GM18873 (cell line): Measurements from ENCODE around the gene COL15A1.

Source experiments
- ATAC-seq: cut with Tn5 transposase; IDR thresholded peaks from one replicate; pipeline ENCODE4 v1.9.1; 2021; ENCODE audit warnings: mild to moderate bottlenecking, moderate library complexity, moderate number of reproducible peaks; ENCODE audit not compliant: unreplicated experiment, low FRiP score

COL15A1 gene

DNA sequence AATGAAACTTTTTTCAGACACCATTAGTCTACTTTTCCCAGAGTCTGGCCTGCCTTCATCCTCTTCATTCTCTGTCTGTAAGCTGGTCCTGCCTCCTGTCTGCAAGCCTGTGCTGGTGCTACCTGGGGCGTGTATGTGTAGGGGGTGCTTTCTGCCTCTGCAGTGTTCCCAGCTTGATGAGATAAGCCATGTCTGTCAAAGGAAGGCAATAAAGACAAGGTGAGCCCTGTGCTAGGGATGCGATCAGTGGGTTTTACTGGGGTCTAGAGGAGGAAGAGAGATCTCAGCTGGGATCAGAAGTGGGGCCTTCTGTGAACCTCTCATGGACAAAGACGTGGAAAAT is 83.2 kb downstream of the COL15A1 start:
- no peak for ATAC-seq

DNA sequence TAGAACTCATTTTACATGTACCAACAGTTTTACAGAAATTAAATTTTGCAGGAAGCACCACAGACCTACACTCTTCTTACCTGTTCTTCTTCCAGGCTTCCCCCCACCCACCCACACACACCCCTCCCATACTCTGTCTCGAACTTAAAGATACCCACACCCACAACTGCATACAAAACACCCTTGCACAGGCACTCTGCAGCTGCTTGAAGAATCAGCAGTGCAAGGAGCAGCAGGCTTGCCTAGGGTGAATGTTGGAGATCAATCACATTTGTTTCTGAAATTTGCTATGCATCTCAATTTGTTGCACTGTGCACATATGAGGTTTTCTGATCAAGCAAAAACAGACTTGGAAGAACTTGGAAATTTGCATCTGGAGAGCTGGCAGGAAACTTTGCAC is 83.7 kb downstream of the COL15A1 start:
- no peak for ATAC-seq

DNA sequence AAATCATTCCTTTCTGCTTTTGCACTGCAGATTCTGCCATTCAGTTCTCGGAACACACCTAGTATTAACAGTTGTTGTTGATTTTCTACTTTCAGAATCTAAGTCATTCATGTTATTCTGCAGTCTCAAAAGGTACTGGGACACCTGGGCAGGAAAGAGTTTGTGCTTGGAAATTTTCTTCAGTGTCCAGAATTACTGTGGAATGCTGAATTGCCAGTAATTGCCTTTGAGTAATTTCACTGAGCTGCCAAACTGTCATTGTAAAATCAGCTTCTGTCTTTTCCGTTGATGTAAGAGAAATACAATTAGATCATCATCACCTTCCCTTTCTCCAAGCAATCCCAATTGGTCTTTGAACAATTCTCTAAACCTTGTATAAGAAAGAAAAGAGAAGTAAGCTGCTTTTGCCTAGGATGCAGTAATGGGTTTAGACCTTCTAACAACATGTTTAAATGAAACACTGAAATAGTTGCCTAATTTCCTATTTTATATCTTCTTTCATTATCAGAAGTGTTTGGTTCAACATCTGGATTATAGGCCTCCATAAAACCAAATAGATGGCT is 85.5 kb downstream of the COL15A1 start:
- no peak for ATAC-seq

DNA sequence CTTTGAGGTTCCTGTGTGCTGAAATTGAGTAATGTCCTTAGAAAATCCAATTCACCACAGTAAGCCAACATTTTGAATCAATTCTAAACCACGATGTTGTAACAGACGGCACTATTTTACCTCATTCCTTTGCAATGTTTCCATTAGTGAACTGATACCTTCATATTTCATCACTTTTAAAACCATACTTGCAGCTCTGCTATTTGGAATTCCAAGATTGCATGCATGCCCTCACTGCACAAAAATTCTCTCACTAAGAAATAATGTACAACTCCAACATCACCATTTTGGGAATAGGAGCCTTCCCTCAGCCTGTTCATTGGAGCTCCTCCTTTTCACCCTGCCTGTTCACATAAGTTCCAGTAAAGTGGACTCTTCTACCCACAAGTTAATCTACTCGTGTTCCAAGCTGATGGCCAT is 86.4 kb downstream of the COL15A1 start:
- ATAC-seq = no peak

DNA sequence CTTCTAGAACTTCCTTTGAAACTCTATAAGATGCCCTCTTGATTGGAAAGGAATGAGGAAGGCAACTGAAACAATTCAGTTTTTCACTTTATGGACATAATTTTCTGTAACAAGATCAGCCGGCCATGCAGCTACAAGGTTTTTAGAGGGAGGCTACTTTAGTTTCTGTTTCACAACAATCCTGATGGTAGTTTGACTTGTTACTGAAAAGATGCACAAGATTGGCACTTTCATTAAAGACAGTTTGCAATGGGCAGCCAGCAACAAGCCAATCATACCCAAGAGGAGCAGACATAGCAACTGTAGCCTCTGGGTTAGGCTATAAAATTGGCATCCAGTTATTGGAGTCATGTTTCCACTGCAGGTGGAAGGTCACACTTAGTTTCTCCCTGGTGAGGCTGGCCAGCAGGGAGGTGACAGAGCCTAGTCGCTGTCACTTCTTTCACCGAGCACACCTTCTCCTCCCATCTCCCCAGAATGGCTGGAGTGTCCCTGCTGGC is 87.0 kb downstream of the COL15A1 start:
- ATAC-seq = no peak

DNA sequence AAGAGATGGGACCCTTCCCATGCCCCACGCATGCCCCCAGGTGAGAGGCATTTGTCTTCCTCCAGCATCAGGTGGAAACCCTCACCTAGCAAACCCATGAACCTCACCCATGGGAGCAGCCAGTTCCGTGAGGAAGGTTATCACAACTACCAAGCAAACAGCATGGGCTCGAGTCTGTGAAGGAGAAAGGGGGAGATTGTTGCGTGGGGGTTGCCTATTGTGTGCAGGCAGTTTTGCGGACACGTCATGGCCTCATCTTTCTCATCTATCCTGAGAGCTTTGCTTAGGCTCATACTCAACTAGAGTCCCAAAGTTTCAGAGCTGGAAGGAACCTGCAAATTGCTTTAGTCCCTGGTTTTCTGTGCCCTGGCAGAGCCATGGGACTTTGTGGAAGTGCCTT is 87.6 kb downstream of the COL15A1 start:
- ATAC-seq = no peak

DNA sequence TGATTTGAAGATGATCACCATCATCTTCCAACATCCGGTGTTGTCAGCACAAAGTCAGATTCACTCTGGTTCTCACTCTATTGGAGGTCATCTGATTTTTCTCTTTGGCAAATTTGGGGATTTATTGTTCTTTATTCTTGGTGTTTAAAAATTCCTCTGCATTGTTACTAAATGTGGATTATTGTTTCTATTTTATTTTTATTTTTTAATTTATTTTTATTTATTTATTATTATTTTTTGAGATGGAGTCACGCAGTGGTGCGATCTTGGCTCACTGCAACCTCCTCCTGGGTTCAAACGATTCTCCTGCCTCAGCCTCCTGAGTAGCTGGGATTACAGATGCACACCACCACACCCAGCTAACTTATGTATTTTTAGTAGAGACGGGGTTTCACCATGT is 88.3 kb downstream of the COL15A1 start:
- no peak for ATAC-seq

DNA sequence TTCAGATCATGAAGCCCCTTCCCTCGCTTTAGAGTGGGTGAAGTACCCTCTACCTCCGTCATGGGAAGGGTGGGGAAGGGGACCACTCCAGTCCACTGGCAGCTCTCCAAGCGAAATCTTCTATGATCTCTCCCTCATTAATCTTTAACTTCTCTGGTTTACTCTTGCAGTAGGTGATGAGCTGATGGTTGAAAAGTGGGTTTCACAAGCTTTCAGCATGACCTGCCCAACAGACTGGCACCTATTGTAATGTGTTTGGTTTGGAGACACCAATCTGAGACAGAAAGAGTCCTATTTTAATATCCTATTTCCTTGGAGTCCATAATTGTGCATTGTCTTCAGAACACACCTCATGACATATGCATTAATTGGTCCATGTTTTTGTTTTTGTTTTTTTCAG is 90.4 kb downstream of the COL15A1 start:
- no peak for ATAC-seq

DNA sequence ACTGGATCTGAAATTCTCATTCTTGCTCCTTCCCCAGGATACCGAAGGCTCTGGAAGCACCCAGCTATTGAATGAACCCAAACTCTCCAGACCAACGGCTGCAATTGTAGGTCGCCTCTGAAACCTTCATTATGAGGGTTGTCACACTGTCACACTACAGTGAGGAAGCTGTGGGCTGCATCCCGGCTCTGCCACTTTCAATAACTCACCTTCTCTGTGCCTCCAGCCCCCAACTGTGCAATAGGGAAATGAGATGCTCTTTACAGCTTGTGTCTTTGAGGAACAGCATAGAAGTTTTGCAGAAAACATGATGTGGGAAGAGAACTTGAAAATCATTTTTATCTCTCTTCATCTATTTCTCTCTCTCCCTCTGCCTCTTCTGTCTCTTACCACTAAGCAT is 91.6 kb downstream of the COL15A1 start:
- ATAC-seq = no peak

DNA sequence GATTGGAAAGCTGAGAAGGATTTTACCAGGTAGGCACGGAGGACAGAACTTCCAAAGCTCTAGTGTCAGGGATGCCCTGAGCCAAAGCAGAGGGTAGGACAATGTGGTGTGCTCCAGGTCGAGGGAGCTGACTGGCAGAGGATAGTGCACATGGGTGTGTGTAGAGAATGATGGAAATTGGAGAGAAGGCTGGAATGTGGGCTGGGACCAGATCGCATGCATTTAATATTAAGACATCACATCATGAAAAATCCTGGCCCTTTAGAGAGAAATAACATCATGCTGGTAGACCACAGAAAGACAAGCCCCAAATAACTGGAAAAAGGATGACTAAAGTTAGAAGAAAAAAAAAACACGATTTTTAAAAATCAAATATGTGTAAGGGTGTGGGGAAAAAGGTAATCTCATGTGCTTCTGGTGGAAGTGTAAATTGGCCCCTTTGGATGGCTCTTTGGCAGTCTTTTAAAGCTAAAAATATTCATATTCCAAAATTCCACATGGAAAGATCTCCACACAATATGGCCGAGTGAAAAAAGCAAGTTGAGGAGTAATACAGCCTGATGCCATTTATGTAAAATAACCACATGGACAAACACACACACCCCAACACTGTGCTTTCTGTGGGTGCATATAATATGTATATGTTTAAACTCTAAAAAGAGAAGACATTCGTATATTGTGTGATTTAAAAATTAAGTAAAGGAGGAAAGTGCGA is 94.2 kb downstream of the COL15A1 start:
- no peak for ATAC-seq

DNA sequence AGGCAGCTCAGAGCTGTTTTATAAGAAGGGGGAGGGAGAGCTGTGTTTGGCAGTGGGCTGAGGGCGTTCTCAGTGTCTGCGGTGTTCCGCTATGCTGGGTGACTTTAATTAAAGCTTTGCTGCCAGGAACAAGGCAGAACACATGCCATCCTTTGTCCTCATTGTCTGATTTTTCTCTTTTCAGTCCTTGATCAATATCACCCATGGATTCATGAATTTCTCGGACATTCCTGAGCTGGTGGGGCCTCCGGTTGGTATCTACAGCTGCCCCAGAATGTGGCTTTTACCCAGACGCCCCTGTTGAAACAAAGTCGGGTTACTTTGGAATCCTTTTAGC is 94.7 kb downstream of the COL15A1 start:
- ATAC-seq = no peak

DNA sequence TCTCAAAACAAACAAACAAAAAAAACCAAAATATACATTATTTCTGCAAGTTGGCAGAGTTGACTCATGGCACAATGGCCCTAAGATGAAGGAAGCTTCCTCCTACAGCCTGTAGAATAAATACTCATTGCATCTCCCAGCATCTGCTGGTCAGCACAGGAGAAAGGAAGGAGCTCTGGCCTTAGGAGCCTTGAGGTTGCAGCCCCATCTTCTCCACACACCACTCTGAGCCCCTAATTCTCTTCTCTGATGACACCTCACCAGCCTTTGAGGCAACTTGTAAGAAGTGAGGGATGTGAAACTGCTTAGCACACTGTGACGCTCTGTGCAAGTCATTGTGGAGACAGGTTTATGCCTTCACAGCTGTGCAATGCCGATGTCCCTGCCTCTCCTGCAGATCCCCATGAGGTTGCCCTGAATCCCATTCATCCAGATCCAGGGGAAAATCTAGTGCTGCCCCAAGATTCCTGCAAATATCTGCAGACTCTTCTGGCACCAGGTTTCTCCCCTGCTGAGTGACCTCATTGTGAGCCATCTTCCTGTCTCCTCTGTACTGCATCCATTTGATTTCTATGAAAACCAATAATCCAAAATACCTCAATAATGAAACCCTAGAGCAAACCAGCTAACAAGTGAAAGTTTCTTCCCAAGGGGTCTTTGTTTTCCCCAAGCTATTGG is 95.9 kb downstream of the COL15A1 start:
- no peak for ATAC-seq

DNA sequence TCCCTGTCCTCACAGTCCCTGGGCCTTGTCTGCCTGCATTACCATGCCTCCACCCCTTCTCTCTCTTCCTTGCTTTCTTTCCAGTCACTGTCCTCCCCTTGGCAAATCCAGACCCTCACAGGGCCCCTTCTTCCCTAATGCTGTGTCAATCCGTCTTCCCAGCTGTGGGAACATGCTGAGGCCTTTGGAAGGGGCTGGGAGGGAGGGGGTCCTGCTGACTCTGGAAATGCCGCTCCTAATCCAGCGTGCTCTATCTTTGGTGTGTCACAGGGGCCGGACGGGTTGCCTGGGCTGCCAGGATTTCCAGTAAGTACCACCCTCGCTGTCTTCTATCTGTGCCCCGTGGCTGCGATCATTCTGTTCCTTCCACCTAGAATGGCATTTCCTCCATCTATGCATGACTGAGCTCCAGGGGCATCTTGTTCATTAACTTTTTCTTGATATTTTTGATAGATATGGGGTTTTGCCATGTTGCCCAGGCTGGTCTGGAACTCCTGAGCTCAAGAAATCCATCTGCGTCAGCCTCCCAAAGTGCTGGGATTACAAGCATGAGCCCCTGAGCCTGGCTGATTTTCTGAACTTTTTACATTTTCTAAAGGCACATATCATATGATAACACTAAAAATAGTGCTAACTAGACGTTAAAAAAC is 96.7 kb downstream of the COL15A1 start:
- no peak for ATAC-seq

DNA sequence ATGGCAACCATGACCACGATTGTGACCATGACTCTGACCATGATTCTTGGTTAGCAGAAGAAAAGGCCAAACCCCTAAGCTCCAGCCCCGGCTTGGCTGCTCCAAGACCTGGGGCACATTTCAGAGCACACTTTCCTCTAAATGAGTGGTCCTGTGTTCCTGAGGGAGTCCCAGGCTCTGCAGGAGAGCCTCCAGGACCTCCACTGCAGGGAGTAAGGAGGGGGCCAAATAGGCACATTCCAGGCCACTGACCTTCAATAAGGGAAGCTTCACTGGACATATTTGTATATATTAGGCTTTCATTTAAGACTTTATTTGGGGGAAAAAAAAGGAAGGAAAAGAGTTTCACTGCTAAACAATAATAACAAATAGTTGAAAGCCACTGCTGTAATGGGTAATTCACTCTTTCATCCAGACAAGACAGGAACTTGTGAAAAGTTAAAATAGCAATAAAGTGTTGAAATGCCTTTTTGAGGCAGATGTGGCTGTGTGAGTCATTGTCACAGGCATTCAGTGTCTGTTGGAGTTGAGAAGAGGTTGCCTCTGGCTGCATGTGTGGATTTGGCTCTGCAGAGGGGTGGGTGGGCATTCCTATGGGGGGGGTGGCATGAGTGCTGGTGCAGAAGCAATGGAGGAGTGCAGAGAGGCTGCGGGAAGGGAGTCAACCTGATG is 97.3 kb downstream of the COL15A1 start:
- no peak for ATAC-seq

DNA sequence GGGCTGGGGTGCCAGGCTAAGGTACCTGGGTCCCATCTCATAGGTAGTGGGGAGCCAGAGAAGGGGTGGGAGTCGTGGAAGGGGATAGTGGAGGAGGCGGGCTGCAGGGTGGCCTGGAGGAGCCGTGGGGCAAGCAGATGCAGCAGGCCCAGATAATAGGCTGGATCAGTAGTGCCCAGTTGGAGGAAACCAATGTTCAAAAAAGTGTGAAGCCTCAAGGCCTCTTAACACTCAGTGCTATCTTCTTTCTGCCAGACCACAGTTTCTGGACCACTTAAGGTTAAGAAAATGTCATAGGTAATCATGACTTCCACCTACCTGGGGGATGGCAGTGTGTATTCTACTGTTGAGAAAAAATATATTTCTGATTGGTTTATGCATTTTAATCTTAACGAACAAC is 97.9 kb downstream of the COL15A1 start:
- ATAC-seq = no peak

DNA sequence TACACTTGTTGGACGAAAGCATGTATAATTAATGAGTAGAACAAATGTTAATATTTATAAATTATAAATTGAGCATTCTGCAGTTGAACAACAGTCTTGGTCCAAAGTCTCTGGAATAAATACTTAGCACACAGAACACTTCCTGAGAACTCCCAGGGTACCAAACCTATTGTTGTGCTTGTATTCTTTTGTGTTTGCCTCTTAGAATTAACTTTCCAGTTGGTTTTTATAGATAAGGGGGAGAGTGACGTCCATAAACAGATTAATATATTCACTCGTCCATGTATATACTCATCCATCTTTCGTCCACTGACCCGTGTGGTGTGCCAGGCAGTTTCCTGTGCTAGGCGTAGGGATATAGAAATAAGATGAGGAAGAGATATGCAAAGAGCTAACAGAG is 98.9 kb downstream of the COL15A1 start:
- ATAC-seq = no peak

DNA sequence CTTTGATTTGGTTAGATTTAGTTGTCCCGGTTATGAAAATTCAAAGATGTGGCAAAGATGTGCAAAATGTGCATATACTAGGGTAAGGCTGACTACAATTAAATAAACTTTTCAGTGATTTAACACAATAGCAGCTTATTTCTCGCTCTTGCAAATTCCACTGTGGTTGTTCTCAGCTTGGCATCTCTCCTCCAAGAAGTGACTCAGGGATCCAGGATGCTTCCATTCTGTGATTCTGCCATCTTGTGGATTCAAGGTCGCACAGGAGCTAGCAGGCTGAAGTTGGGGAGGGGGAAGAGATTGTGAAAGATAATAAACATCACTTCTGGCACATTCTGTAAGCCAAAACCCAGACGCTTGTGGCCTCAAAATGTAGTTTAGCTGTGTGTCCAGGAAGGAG is 101.1 kb downstream of the COL15A1 start:
- ATAC-seq = no peak

DNA sequence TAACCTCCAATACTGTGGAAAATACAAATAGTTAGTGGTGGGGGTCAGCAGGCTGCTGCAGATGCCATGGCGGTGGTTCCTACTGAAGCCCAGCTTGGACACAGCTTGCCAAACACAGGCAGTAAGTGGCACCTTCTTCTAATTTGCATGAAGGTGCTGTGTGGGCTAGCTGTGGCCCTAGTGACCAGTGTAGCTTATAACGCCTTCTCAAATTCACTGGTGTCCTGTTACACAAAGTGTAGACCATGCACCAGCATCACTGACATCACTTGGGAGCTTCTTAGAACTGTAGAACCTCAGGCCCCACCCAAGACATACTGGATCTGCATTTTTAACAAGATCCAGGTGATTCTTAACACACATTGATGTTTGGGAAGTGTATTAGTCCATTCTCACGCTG is 102.4 kb downstream of the COL15A1 start:
- ATAC-seq = no peak

DNA sequence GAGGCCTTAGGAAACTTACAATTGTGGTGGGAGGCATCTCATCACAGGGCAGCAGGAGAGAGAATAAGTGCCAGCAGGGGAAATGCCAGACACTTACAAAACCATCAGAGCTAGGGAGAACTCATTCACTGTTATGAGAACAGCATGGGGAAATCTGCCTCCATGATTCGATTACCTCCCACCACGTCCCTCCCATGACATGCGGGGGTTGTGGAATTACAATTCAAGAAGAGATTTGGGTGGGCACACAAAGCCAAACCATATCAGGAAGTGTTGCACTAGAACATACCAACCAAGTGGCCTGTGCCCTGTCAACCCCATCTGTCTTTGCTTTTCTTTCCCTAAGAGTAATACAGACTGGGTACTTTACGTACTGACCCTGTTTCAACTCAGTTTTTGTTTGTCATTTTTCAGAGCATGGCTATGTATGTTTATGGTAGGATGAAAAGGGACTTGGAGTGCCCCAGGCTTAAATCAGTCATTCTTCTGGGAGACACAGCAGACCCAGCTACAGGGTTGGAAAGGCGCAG is 102.9 kb downstream of the COL15A1 start:
- no peak for ATAC-seq

DNA sequence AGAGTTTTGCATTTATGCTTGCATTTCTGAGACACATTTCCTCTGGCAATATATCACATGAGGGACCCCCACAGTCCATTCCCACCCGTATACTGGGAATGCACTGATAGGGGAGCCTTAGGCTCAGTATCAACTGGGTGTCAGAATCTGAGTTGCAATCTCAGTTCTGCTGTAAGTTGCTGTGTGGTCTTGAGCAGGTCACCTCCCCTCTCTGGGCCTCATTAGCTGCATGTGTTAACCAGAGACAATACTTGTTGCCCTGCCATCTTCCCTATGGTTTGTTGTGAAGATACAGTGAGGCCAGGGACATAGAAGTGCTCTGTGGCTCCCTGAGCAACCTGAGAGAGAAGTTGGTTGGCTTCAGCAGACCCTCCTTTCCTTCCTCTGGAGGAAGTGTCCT is 105.5 kb downstream of the COL15A1 start:
- ATAC-seq = no peak

DNA sequence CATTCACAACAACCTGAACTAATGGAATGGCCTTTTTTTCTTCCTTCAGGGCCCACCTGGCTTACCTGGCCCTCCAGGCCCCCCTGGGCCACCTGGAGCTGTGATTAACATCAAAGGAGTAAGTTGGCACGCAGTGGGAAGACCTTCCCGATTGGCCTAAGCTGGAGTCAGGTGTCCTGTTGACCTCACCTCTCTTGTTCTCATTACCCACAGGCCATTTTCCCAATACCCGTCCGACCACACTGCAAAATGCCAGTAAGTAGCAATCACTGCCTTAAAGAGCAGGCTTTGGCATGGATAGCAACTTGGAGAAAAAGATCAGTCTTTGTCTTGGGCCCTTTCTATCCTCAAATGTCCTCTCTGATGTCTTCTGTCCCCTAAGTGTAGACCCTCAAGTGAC is 105.9 kb downstream of the COL15A1 start:
- no peak for ATAC-seq
